GM18861 (cell line): ENCODE data around the gene RNU4-1.
"Not testable (repeated sequence)": the region's sequence is repeated elsewhere in the genome, so short reads cannot be mapped to it uniquely, and the experiment has no call there.

ENCODE experiments used
- ATAC-seq: cut with Tn5 transposase; IDR thresholded peaks from one replicate; pipeline ENCODE4 v1.9.1; 2021; ENCODE audit not compliant: unreplicated experiment

Gene RNU4-1

GRCh38 chr12:120292661-120293531, at the start of gene RNU4-1:
TSS of gene RNU4-1 (minus strand) at chr12:120293237.
- peak; percentile 39 for ATAC-seq

GRCh38 chr12:120342175-120343038, 49.4 kb upstream of the RNU4-1 start:
- ATAC-seq = no peak

- ATAC-seq = no peak
These were observed 46.2 kb upstream of the RNU4-1 start for GRCh38 chr12:120339256-120339655.

GRCh38 chr12:120337730-120338129, 44.7 kb upstream of the RNU4-1 start:
- no peak for ATAC-seq

- ATAC-seq = not testable (repeated sequence)
These were observed 43.4 kb upstream of the RNU4-1 start for GRCh38 chr12:120336392-120336791.

GRCh38 chr12:120335447-120335846, 42.4 kb upstream of the RNU4-1 start:
- not testable (repeated sequence) for ATAC-seq

- ATAC-seq = no peak
These were observed 39.5 kb upstream of the RNU4-1 start for GRCh38 chr12:120332523-120332922.

- no peak for ATAC-seq
These were observed 39.0 kb upstream of the RNU4-1 start for GRCh38 chr12:120332041-120332440.

GRCh38 chr12:120331390-120331789, 38.4 kb upstream of the RNU4-1 start:
- ATAC-seq = no peak

- no peak for ATAC-seq
These were observed 35.2 kb upstream of the RNU4-1 start for GRCh38 chr12:120328228-120328627.

- no peak for ATAC-seq
These were observed 34.6 kb upstream of the RNU4-1 start, which contains the start of gene PLA2G1B for GRCh38 chr12:120327593-120327992. TSS of gene PLA2G1B (minus strand) at chr12:120327779. CDS start at chr12:120327753, 26 bp downstream.

GRCh38 chr12:120324841-120325417, 31.9 kb upstream of the RNU4-1 start:
- no peak for ATAC-seq

GRCh38 chr12:120323772-120324171, 30.7 kb upstream of the RNU4-1 start:
- ATAC-seq = no peak

- no peak for ATAC-seq
These were observed 28.6 kb upstream of the RNU4-1 start for GRCh38 chr12:120321382-120322202.

GRCh38 chr12:120317224-120318105, 24.4 kb upstream of the RNU4-1 start:
- peak; percentile 97 for ATAC-seq

- no peak for ATAC-seq
These were observed 23.8 kb upstream of the RNU4-1 start for GRCh38 chr12:120316798-120317223.

GRCh38 chr12:120314220-120314619, 21.2 kb upstream of the RNU4-1 start:
- ATAC-seq = no peak

- peak; percentile 98 for ATAC-seq
These were observed 9.2 kb upstream of the RNU4-1 start, which contains the start of gene SIRT4 for GRCh38 chr12:120301962-120302815. TSS of gene SIRT4 (plus strand) at chr12:120302321. CDS start at chr12:120303562, 1,241 bp downstream.

GRCh38 chr12:120292411-120292660, 701 bp downstream of the RNU4-1 start:
- ATAC-seq = no peak
